ENCODE measurements around the gene TAS2R60. TPM values are rescaled to one million over a fixed set of nuclear protein-coding genes. Genes with fewer than 3 reads are reported as not detected.

Gene TAS2R60
- total and polyA plus RNA-seq, 2 experiments from 2014 or later: 0.37 to 4.0 TPM

DNA sequence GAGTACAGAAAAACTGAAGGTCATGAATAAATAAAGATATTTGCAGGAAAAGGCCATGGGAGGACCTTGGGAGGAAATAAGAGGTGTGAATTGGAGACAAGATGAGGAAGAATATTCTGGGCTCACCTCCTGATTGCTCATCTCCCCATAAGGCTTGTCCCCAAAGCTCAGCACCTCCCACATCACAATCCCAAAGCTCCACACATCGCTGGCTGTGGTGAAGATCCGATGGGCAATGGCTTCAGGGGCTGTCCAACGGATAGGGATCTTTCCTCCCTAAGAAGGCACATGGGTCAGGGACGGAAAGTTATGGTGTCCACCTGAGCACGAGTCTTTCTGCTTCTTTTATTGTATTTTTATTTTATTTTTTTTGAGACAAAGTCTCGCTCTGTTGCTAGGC is 49.2 kb upstream of the TAS2R60 start:
- Histone ChIP-seq H3K4me3 (no peak overlapping the region), H2AFZ (no peak overlapping the region), H3K27me3 (ENCODE audit: insufficient read depth) (no peaks in the 10 kb centered on the region), H3K36me3 (ENCODE audit: insufficient read depth) (peaks cover 37% of the 10 kb centered on the region), H3K4me2 (no peak overlapping the region), H3K9me2 (ENCODE audit: insufficient read depth) (no peaks in the 10 kb centered on the region), H4K20me1 (replicated peaks; ENCODE audit: insufficient read depth) (peaks cover 9% of the 10 kb centered on the region), H3F3A (replicated peaks; ENCODE audit: low read depth) (peaks cover 48% of the 10 kb centered on the region), H3K4me1 (ENCODE audit: insufficient read depth) (no peaks in the 10 kb centered on the region; the same call in 1 of the 2 replicates), H3K27ac (ENCODE audit: low read depth) (no peak overlapping the region), H3K79me2 (replicated peaks; ENCODE audit: insufficient read depth) (no peaks in the 10 kb centered on the region)
- no peak for ATAC-seq
- Mint-ChIP-seq H3K27ac (no peak overlapping the region), H3K4me1 (no peaks in the 10 kb centered on the region; the same call in 1 of the 3 replicates), H3K4me3 (no peak overlapping the region), H3K9me3 (no peaks in the 10 kb centered on the region; the same call in 2 of the 3 replicates), H3K36me3 (ENCODE audit: low read depth) (peaks cover 97% of the 10 kb centered on the region), H3K27me3 (ENCODE audit: insufficient read depth, low read depth, poor library complexity) (peaks cover 25% of the 10 kb centered on the region)
- TF ChIP-seq POLR2AphosphoS5 (IDR thresholded peaks at IDR 0.05; ENCODE audit: low read depth) (no peak), EZH2phosphoT487 (IDR thresholded peaks at IDR 0.05; ENCODE audit: unreplicated experiment) (no peak), ETS1 (IDR thresholded peaks at IDR 0.05) (no peak), ZNF114 (CRISPR knock-in tag; IDR thresholded peaks at IDR 0.05) (no peak), EZH2 (IDR thresholded peaks at IDR 0.05; ENCODE audit: low read depth, unreplicated experiment) (no peak), STAT1 (IDR thresholded peaks at IDR 0.05; ENCODE audit: unreplicated experiment) (no peak), JUNB (IDR thresholded peaks at IDR 0.05; ENCODE audit: unreplicated experiment) (no peak), ZNF331 (CRISPR knock-in tag; IDR thresholded peaks at IDR 0.05; ENCODE audit: low read depth) (no peak)
- TF ChIP-seq, protein P1, sequence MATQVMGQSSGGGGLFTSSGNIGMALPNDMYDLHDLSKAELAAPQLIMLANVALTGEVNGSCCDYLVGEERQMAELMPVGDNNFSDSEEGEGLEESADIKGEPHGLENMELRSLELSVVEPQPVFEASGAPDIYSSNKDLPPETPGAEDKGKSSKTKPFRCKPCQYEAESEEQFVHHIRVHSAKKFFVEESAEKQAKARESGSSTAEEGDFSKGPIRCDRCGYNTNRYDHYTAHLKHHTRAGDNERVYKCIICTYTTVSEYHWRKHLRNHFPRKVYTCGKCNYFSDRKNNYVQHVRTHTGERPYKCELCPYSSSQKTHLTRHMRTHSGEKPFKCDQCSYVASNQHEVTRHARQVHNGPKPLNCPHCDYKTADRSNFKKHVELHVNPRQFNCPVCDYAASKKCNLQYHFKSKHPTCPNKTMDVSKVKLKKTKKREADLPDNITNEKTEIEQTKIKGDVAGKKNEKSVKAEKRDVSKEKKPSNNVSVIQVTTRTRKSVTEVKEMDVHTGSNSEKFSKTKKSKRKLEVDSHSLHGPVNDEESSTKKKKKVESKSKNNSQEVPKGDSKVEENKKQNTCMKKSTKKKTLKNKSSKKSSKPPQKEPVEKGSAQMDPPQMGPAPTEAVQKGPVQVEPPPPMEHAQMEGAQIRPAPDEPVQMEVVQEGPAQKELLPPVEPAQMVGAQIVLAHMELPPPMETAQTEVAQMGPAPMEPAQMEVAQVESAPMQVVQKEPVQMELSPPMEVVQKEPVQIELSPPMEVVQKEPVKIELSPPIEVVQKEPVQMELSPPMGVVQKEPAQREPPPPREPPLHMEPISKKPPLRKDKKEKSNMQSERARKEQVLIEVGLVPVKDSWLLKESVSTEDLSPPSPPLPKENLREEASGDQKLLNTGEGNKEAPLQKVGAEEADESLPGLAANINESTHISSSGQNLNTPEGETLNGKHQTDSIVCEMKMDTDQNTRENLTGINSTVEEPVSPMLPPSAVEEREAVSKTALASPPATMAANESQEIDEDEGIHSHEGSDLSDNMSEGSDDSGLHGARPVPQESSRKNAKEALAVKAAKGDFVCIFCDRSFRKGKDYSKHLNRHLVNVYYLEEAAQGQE (IDR thresholded peaks at IDR 0.05; ENCODE audit: unreplicated experiment): no peak
- TF ChIP-seq, protein P2, sequence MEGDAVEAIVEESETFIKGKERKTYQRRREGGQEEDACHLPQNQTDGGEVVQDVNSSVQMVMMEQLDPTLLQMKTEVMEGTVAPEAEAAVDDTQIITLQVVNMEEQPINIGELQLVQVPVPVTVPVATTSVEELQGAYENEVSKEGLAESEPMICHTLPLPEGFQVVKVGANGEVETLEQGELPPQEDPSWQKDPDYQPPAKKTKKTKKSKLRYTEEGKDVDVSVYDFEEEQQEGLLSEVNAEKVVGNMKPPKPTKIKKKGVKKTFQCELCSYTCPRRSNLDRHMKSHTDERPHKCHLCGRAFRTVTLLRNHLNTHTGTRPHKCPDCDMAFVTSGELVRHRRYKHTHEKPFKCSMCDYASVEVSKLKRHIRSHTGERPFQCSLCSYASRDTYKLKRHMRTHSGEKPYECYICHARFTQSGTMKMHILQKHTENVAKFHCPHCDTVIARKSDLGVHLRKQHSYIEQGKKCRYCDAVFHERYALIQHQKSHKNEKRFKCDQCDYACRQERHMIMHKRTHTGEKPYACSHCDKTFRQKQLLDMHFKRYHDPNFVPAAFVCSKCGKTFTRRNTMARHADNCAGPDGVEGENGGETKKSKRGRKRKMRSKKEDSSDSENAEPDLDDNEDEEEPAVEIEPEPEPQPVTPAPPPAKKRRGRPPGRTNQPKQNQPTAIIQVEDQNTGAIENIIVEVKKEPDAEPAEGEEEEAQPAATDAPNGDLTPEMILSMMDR (conservative IDR thresholded peaks at IDR 0.05; ENCODE audit: low read depth in 2 of 2): no peak
- DNase-seq (ENCODE audit: low spot score): no peak
